OCI-LY1 (cell line): ENCODE results near the gene ANKRD13C.

Experiments
- H2AFZ ChIP-seq: fragments of 200-600 bp; sonication (generic), shearing (Covaris generic); 2 replicates; pipeline ENCODE4 v1.6.0; 2014; ENCODE audit warnings: antibody characterized with exemption, mild to moderate bottlenecking, low read length
- H3F3A ChIP-seq: fragments of 200-600 bp; sonication (generic), shearing (Covaris generic); 2 replicates; pipeline ENCODE4 v1.6.0; 2014; ENCODE audit warnings: mild to moderate bottlenecking, antibody characterized with exemption, low read length, moderate library complexity; ENCODE audit not compliant: insufficient read depth
- H3K27ac ChIP-seq: fragments of 200-600 bp; sonication (generic); 2 replicates; pipeline ENCODE4 v1.5.1; 2014; ENCODE audit warnings: low read length, mixed run types, mild to moderate bottlenecking, low read depth; ENCODE audit not compliant: poor library complexity, severe bottlenecking
- H3K27me3 ChIP-seq: fragments of 200-600 bp; sonication (generic); 2 replicates; pipeline ENCODE4 v1.6.0; 2014; ENCODE audit warnings: antibody characterized with exemption, mild to moderate bottlenecking, low read length, moderate library complexity; ENCODE audit not compliant: insufficient read depth
- H3K36me3 ChIP-seq: fragments of 200-600 bp; sonication (generic); 2 replicates; pipeline ENCODE4 v1.6.1; 2014; ENCODE audit warnings: mild to moderate bottlenecking, antibody characterized with exemption, low read length, moderate library complexity, mixed read lengths; ENCODE audit not compliant: insufficient read depth
- H3K4me1 ChIP-seq: fragments of 200-600 bp; sonication (generic); 2 replicates; pipeline ENCODE4 v1.5.1; 2014; ENCODE audit warnings: mild to moderate bottlenecking, low read length, moderate library complexity; ENCODE audit not compliant: insufficient read depth, severe bottlenecking
- H3K4me2 ChIP-seq: fragments of 200-600 bp; sonication (generic), shearing (Covaris generic); 2 replicates; pipeline ENCODE4 v1.6.1; 2014; ENCODE audit warnings: low read length
- H3K4me3 ChIP-seq: fragments of 200-600 bp; sonication (generic); 2 replicates; pipeline ENCODE4 v1.5.1; 2014; ENCODE audit warnings: low read length, low read depth, mild to moderate bottlenecking, mixed read lengths; ENCODE audit not compliant: poor library complexity, severe bottlenecking
- H3K79me2 ChIP-seq: fragments of 200-600 bp; shearing (Covaris generic); 2 replicates; pipeline ENCODE4 v1.6.1; 2016; ENCODE audit warnings: mixed run types, low read length, mixed read lengths; ENCODE audit not compliant: insufficient read depth
- H3K9ac ChIP-seq: fragments of 200-600 bp; sonication (generic), shearing (Covaris generic); 2 replicates; pipeline ENCODE4 v1.6.1; 2014; ENCODE audit warnings: mild to moderate bottlenecking, low read length, mixed read lengths
- H3K9me2 ChIP-seq: fragments of 200-600 bp; sonication (generic), shearing (Covaris generic); 2 replicates; pipeline ENCODE4 v1.6.1; 2014; ENCODE audit warnings: low read depth, mild to moderate bottlenecking, low read length, mixed read lengths
- H3K9me3 ChIP-seq: fragments of 200-600 bp; shearing (Covaris generic); 2 replicates; pipeline ENCODE4 v1.6.1; 2014; ENCODE audit warnings: low read length, mixed read lengths
- H4K20me1 ChIP-seq: fragments of 200-600 bp; sonication (generic), shearing (Covaris generic); 2 replicates; pipeline ENCODE4 v1.6.0; 2016; ENCODE audit warnings: mild to moderate bottlenecking, low read length; ENCODE audit not compliant: insufficient read depth
- EZH2 ChIP-seq: fragments of 200-600 bp; sonication (generic), shearing (Covaris generic); IDR thresholded peaks from 2 replicates; pipeline ENCODE4 v1.8.0; 2017; ENCODE audit warnings: borderline replicate concordance, mixed run types, mild to moderate bottlenecking, antibody characterized with exemption, low read length, moderate library complexity, mixed read lengths
- TF ChIP-seq, protein P1 (sequence below): fragments of 200-600 bp; sonication (generic), shearing (Covaris generic); IDR thresholded peaks from 2 replicates; pipeline ENCODE4 v1.5.1; 2017; ENCODE audit warnings: mild to moderate bottlenecking, antibody characterized with exemption, low read length, moderate library complexity, mixed read lengths

The ANKRD13C gene

GRCh38 chr1:70327306-70328076 lies 27.0 kb downstream of the ANKRD13C start:
- H3K36me3 ChIP-seq: peaks cover 38% of the 10 kb centered on the region; the same call in 1 of the 2 replicates
- no peaks in the 10 kb centered on the region for H3K9me2 ChIP-seq
- H3F3A ChIP-seq: no peaks in the 10 kb centered on the region
- H3K4me2 ChIP-seq: no peak overlapping the region
- peaks cover 21% of the 10 kb centered on the region for H3K79me2 ChIP-seq
- no peaks in the 10 kb centered on the region for H3K27me3 ChIP-seq
- no peak overlapping the region for H2AFZ ChIP-seq
- no peak overlapping the region for H3K9ac ChIP-seq
- no peak overlapping the region for H3K27ac ChIP-seq
- H3K9me3 ChIP-seq: no peaks in the 10 kb centered on the region
- no peak overlapping the region for H3K4me3 ChIP-seq
- no peaks in the 10 kb centered on the region for H3K4me1 ChIP-seq
- H4K20me1 ChIP-seq: no peaks in the 10 kb centered on the region
- TF ChIP-seq, protein P1, sequence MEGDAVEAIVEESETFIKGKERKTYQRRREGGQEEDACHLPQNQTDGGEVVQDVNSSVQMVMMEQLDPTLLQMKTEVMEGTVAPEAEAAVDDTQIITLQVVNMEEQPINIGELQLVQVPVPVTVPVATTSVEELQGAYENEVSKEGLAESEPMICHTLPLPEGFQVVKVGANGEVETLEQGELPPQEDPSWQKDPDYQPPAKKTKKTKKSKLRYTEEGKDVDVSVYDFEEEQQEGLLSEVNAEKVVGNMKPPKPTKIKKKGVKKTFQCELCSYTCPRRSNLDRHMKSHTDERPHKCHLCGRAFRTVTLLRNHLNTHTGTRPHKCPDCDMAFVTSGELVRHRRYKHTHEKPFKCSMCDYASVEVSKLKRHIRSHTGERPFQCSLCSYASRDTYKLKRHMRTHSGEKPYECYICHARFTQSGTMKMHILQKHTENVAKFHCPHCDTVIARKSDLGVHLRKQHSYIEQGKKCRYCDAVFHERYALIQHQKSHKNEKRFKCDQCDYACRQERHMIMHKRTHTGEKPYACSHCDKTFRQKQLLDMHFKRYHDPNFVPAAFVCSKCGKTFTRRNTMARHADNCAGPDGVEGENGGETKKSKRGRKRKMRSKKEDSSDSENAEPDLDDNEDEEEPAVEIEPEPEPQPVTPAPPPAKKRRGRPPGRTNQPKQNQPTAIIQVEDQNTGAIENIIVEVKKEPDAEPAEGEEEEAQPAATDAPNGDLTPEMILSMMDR: no peak
- no peak for TF ChIP-seq EZH2

- TF ChIP-seq EZH2: no peak
- TF ChIP-seq, protein P1: no peak
- Histone ChIP-seq H3K9me3 (no peaks in the 10 kb centered on the region), H3K79me2 (peaks cover 17% of the 10 kb centered on the region)
Measured at GRCh38 chr1:70324683-70325082, 29.8 kb downstream of the ANKRD13C start.

GRCh38 chr1:70319750-70320149 lies 34.8 kb downstream of the ANKRD13C start:
- no peak overlapping the region for H3K9ac ChIP-seq
- no peaks in the 10 kb centered on the region for H4K20me1 ChIP-seq
- no peak overlapping the region for H3K4me2 ChIP-seq
- H2AFZ ChIP-seq: no peak overlapping the region
- no peaks in the 10 kb centered on the region for H3K27me3 ChIP-seq
- no peak overlapping the region for H3K27ac ChIP-seq
- no peaks in the 10 kb centered on the region for H3F3A ChIP-seq
- TF ChIP-seq EZH2: no peak
- TF ChIP-seq, protein P1: no peak
- no peaks in the 10 kb centered on the region for H3K9me3 ChIP-seq
- no peaks in the 10 kb centered on the region for H3K9me2 ChIP-seq
- no peaks in the 10 kb centered on the region for H3K79me2 ChIP-seq
- H3K4me3 ChIP-seq: no peak overlapping the region
- H3K36me3 ChIP-seq: peaks cover 19% of the 10 kb centered on the region
- no peaks in the 10 kb centered on the region for H3K4me1 ChIP-seq

More at GRCh38 chr1:70324683-70325082, 29.8 kb downstream of the ANKRD13C start:
- Histone ChIP-seq H2AFZ (no peak overlapping the region), H3K9me2 (no peaks in the 10 kb centered on the region), H3K4me2 (no peak overlapping the region), H3K4me1 (no peaks in the 10 kb centered on the region), H3F3A (no peaks in the 10 kb centered on the region), H3K27me3 (no peaks in the 10 kb centered on the region), H4K20me1 (no peaks in the 10 kb centered on the region), H3K27ac (no peak overlapping the region), H3K36me3 (peaks cover 34% of the 10 kb centered on the region), H3K4me3 (no peak overlapping the region), H3K9ac (no peak overlapping the region)
